ENCODE measurements around the gene DCAF12.

DCAF12 gene

DNA sequence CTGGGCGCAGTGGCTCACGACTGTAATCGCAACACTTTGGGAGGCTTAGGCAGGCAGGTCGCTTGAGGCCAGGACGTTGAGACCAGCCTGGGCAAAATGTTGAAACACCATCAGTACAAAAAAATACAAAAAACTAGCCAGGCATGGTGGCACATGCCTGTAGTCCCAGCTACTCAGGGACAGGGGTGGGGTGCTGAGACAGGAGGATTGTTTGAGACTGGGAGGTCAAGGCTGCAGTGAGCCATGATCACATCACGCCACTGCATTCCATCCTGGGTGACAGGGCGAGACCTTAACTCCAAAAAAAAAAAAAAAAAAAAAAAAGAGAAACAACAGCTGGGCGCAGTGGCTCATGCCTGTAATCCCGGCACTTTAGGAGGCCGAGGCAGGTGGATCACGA is 23.7 kb downstream of the DCAF12 start (continued):
- TF ChIP-seq ZNF518A (tag by site-specific recombination; conservative IDR thresholded peaks at IDR 0.05; ENCODE audit: low read depth), result no peak
- TF ChIP-seq RBAK (tag by site-specific recombination; IDR thresholded peaks at IDR 0.05), result no peak
- TF ChIP-seq, protein P1, sequence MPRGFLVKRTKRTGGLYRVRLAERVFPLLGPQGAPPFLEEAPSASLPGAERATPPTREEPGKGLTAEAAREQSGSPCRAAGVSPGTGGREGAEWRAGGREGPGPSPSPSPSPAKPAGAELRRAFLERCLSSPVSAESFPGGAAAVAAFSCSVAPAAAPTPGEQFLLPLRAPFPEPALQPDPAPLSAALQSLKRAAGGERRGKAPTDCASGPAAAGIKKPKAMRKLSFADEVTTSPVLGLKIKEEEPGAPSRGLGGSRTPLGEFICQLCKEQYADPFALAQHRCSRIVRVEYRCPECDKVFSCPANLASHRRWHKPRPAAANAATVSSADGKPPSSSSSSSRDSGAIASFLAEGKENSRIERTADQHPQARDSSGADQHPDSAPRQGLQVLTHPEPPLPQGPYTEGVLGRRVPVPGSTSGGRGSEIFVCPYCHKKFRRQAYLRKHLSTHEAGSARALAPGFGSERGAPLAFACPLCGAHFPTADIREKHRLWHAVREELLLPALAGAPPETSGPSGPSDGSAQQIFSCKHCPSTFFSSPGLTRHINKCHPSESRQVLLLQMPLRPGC (tag by site-specific recombination; IDR thresholded peaks at IDR 0.05), result no peak

- H3K36me3 ChIP-seq (ENCODE audit: control insufficient read depth in 2 of 2, insufficient read depth in 1 of 2, low read length in 2 of 2), result peaks cover 60 to 84% of the 10 kb centered on the region in 2 experiments
- no peaks in the 10 kb centered on the region for H3K4me1 ChIP-seq (ENCODE audit: control insufficient read depth, insufficient read depth, low read length)
- H3K27ac ChIP-seq (ENCODE audit: extremely low read depth, low read depth, low read length), result no peak overlapping the region
- no peaks in the 10 kb centered on the region for H3K9me3 ChIP-seq (ENCODE audit: control insufficient read depth, insufficient read depth, low read depth, low read length)
- ChIA-PET POLR2A (no interaction called here), CTCF (interaction anchor here (0.6 to 0.7 kb wide), 2 partner anchors 284 to 647 kb away, joined by 3 to 5 read pairs; no protein-coding TSS in a partner anchor)
- H3K4me3 ChIP-seq (ENCODE audit: low read depth, low read length), result no peak overlapping the region
- no peak for TF ChIP-seq ZNF423 (tag by site-specific recombination; IDR thresholded peaks at IDR 0.05)
- TF ChIP-seq ZNF416 (tag by site-specific recombination; IDR thresholded peaks at IDR 0.05), result no peak
- TF ChIP-seq ZNF549 (tag by site-specific recombination; IDR thresholded peaks at IDR 0.05), result no peak
- TF ChIP-seq ZBTB1 (tag by site-specific recombination; IDR thresholded peaks at IDR 0.05), result no peak
- no peak for TF ChIP-seq ZFP3 (tag by site-specific recombination; IDR thresholded peaks at IDR 0.05; ENCODE audit: low read depth)
- no peak for TF ChIP-seq ZNF600 (tag by site-specific recombination; IDR thresholded peaks at IDR 0.05)
Measured at GRCh38 chr9:34098307-34098706, 28.2 kb downstream of the DCAF12 start.

DNA sequence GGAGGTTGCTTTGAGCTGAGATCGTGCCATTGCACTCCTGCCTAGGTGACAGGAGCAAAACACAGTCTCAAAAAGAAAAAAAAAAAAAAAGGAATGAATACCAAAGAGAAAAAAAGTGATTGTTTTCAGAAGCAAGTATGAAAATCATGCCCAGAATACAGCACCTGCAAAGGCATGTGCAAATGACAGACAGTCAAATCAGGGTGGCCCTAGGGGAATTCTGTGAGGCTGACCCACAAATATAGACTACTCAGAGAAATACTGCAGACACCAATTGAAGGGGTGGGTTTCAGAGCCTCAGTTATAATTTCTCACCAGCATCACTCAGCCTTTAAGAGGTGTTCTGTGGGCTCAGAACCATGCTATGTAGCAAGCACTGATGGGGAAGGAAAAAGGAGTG is 28.6 kb downstream of the DCAF12 start:
- POLR2A ChIA-PET, result no interaction called here
- peaks cover 56 to 84% of the 10 kb centered on the region in 2 experiments for H3K36me3 ChIP-seq (ENCODE audit: control insufficient read depth in 2 of 2, insufficient read depth in 1 of 2, low read length in 2 of 2)

More for the DNA sequence above, 28.6 kb downstream of the DCAF12 start:
- Histone ChIP-seq H3K4me3 (ENCODE audit: low read depth, low read length) (no peak overlapping the region), H3K9me3 (ENCODE audit: control insufficient read depth, insufficient read depth, low read depth, low read length) (no peaks in the 10 kb centered on the region), H3K27ac (ENCODE audit: extremely low read depth, low read depth, low read length) (no peak overlapping the region), H3K4me1 (ENCODE audit: control insufficient read depth, insufficient read depth, low read length) (no peaks in the 10 kb centered on the region)
- CTCF ChIA-PET, result interaction anchor here (0.6 to 0.7 kb wide), 2 partner anchors 284 to 646 kb away, joined by 3 to 5 read pairs; no protein-coding TSS in a partner anchor
- TF ChIP-seq ZNF626 (tag by site-specific recombination; IDR thresholded peaks at IDR 0.05) (no peak), ZNF155 (tag by site-specific recombination; IDR thresholded peaks at IDR 0.05) (no peak), ZNF391 (tag by site-specific recombination; IDR thresholded peaks at IDR 0.05; ENCODE audit: borderline replicate concordance, low read depth) (no peak), FEZF1 (tag by site-specific recombination; IDR thresholded peaks at IDR 0.05) (no peak), ZNF133 (tag by site-specific recombination; IDR thresholded peaks at IDR 0.05) (no peak), ZNF214 (tag by site-specific recombination; IDR thresholded peaks at IDR 0.05; ENCODE audit: borderline replicate concordance) (no peak), ZNF843 (tag by site-specific recombination; IDR thresholded peaks at IDR 0.05) (no peak), ZBTB17 (tag by site-specific recombination; IDR thresholded peaks at IDR 0.05) (no peak), KLF17 (tag by site-specific recombination; IDR thresholded peaks at IDR 0.05) (no peak)
